Naive B cell (primary cell): Measurements from ENCODE around the gene STX5. TPM values are rescaled to one million over a fixed set of nuclear protein-coding genes. Genes with fewer than 3 reads are reported as not detected.

Source experiments
- ATAC-seq, 2 donors: fragments of 150-1000 bp; cut with Tn5 transposase; 2 replicates each; pipeline ENCODE4 v1.10.0; 2021; ENCODE audit warnings: low read depth in 2 of 2, mild to moderate bottlenecking in 2 of 2, moderate library complexity in 2 of 2
- DNase-seq: peaks from one replicate; pipeline ENCODE4 v3.0.0; 2022
- H3K27ac Mint-ChIP-seq, 6 donors: one replicate each; pipeline ENCODE4 v1.8.0; 2020 to 2022; ENCODE audit warnings: mild to moderate bottlenecking in 6 of 6, mixed read lengths in 6 of 6, moderate library complexity in 5 of 6, inconsistent platforms in 2 of 6
- H3K27me3 Mint-ChIP-seq, 3 donors: one replicate each; pipeline ENCODE4 v1.8.0; 2021 to 2022; ENCODE audit warnings: mixed read lengths in 3 of 3, mild to moderate bottlenecking in 1 of 3
- H3K36me3 Mint-ChIP-seq, 2 donors: one replicate each; pipeline ENCODE4 v1.8.0; 2020 to 2022; ENCODE audit warnings: mixed read lengths in 2 of 2, inconsistent platforms in 1 of 2, mild to moderate bottlenecking in 1 of 2
- H3K4me1 Mint-ChIP-seq, 3 donors: one replicate each; pipeline ENCODE4 v1.8.0; 2020 to 2022; ENCODE audit warnings: mixed read lengths in 3 of 3, inconsistent platforms in 1 of 3, mild to moderate bottlenecking in 1 of 3, moderate library complexity in 1 of 3
- H3K4me3 Mint-ChIP-seq, 8 donors: one replicate each; pipeline ENCODE4 v1.8.0; 2020 to 2022; ENCODE audit warnings: mild to moderate bottlenecking in 8 of 8, mixed read lengths in 8 of 8, moderate library complexity in 8 of 8, inconsistent platforms in 2 of 8
- H3K9me3 Mint-ChIP-seq, 7 donors: one replicate each; pipeline ENCODE4 v1.8.0; 2020 to 2022; ENCODE audit warnings: mixed read lengths in 7 of 7, mild to moderate bottlenecking in 5 of 7, inconsistent platforms in 2 of 7, moderate library complexity in 1 of 7
- polyA plus RNA-seq, 6 donors: library from polyadenylated mRNA; unstranded; fragments of 300-500 nt; fragmentation: Illumina TruSeq; gene quantifications; one replicate each; pipeline ENCODE4 v1.2.3, GENCODE V29; 2021; ENCODE audit warnings: low read depth in 6 of 6

The STX5 gene
- polyA plus RNA-seq, 6 donors from 2014 or later: 46.4 to 64.2 (median 51.5) TPM

GRCh38 chr11:62804310-62805075, 27.4 kb downstream of the STX5 start:
- Mint-ChIP-seq H3K9me3 (peaks cover 0 to 2% (median 0%) of the 10 kb centered on the region in 7 donors), H3K27me3 (no peaks in the 10 kb centered on the region), H3K27ac (peak overlapping the region; percentile 87 to 98 (median 94)), H3K36me3 (peaks cover 4 to 17% of the 10 kb centered on the region in 2 donors), H3K4me1 (peaks cover 21 to 34% (median 24%) of the 10 kb centered on the region in 3 donors), H3K4me3 (peak overlapping the region; percentile 89 to 100 (median 98))
- ATAC-seq: peak; percentile 6 to 8
- DNase-seq: no peak

DNA sequence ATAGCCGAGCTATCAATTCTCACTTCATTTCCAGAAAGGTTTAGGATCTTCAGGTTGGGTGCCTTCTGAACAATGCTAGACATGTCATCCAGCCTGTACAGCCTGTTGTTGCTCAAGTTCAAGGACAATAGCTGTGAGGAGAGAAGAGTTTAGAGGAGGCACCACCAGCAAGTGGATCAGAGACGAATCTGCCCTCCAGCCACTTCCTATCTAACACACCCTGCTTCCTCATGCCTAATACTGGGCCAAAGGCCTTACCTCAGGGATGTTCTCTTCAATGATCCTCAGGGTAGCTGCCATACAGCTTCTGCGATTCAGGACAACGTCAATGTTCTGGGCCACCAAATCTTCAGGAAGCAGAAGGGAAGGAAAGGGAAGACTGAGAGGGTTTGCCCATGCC, 30.8 kb downstream of the STX5 start:
- no peaks in the 10 kb centered on the region for H3K27me3 Mint-ChIP-seq
- H3K4me1 Mint-ChIP-seq: peaks cover 26 to 30% (median 26%) of the 10 kb centered on the region in 3 donors
- peak overlapping the region in 1 of 6 donors; percentile 39 for H3K27ac Mint-ChIP-seq
- H3K36me3 Mint-ChIP-seq: peaks cover 10 to 29% of the 10 kb centered on the region in 2 donors
- peaks cover 0 to 2% (median 0%) of the 10 kb centered on the region in 7 donors for H3K9me3 Mint-ChIP-seq
- ATAC-seq (no peak), DNase-seq (no peak)
- H3K4me3 Mint-ChIP-seq: peak overlapping the region in 2 of 8 donors; percentile 57 to 59

DNA sequence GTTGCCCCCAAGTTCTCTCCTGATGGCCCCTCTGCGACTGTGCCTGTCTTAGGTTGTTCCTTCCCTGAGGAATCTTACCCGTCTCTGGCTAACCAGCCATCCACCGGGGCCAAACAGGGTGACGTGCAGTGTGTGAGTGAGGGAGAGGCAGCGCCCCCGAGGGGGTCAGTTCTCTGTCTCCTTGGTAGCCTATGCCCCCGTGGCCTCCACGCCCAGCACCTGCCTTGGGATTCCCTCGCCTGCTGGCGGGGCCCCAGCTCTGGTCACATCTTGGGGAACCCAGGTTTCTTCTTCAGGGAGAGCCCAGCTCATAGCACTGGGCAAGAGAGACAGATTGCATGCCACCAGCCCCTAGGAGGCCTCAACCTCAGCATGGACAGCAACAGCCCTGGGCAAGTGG, 32.4 kb downstream of the STX5 start:
- ATAC-seq: no peak
- H3K4me1 Mint-ChIP-seq: peaks cover 14 to 20% (median 18%) of the 10 kb centered on the region in 3 donors
- peak overlapping the region in 1 of 8 donors; percentile 57 for H3K4me3 Mint-ChIP-seq
- peaks cover 13 to 37% of the 10 kb centered on the region in 2 donors for H3K36me3 Mint-ChIP-seq
- DNase-seq: no peak
- no peaks in the 10 kb centered on the region for H3K27me3 Mint-ChIP-seq
- H3K27ac Mint-ChIP-seq: peak overlapping the region in 1 of 6 donors; percentile 15
- no peaks in the 10 kb centered on the region for H3K9me3 Mint-ChIP-seq

GRCh38 chr11:62796281-62796680, 35.6 kb downstream of the STX5 start:
- Mint-ChIP-seq H3K4me1 (peaks cover 13 to 30% (median 17%) of the 10 kb centered on the region in 3 donors), H3K36me3 (peaks cover 13 to 33% of the 10 kb centered on the region in 2 donors), H3K27me3 (no peaks in the 10 kb centered on the region), H3K27ac (peak overlapping the region in 2 of 6 donors; percentile 23 to 74), H3K4me3 (peak overlapping the region in 1 of 8 donors; percentile 36), H3K9me3 (no peaks in the 10 kb centered on the region)
- DNase-seq: no peak
- ATAC-seq: no peak

- peak overlapping the region in 2 of 8 donors; percentile 34 to 48 for H3K4me3 Mint-ChIP-seq
- peaks cover 28 to 45% (median 30%) of the 10 kb centered on the region in 3 donors for H3K4me1 Mint-ChIP-seq
- DNase-seq (no peak), ATAC-seq (no peak)
- H3K27ac Mint-ChIP-seq: peak overlapping the region in 1 of 6 donors; percentile 48
- H3K36me3 Mint-ChIP-seq: peaks cover 9 to 24% of the 10 kb centered on the region in 2 donors
- no peaks in the 10 kb centered on the region for H3K9me3 Mint-ChIP-seq
- H3K27me3 Mint-ChIP-seq: no peaks in the 10 kb centered on the region
These were observed 37.6 kb downstream of the STX5 start for GRCh38 chr11:62794201-62794775.

DNA sequence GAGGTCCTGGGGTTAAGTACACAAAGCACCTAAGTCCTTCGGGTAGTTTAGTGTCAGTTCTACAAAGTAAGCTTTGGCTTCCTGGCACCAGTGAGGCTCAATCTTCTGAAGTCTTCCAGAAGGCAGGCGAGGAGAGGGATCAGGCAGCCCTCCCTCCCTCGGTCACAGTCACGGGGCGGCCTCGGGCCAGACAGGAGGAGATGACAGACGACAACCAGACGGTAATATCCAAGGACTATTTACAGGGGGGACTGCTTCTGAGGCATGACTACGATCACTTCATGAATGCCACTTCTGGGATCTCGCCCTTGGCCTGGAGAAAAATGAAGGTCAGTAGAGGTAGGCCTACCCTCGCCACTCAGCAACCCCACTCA, 39.7 kb downstream of the STX5 start:
- peak overlapping the region; percentile 76 to 97 (median 90) for H3K27ac Mint-ChIP-seq
- H3K4me1 Mint-ChIP-seq: peaks cover 30 to 48% (median 47%) of the 10 kb centered on the region in 3 donors
- H3K9me3 Mint-ChIP-seq: no peaks in the 10 kb centered on the region
- ATAC-seq (no peak), DNase-seq (no peak)
- no peaks in the 10 kb centered on the region for H3K27me3 Mint-ChIP-seq
- H3K4me3 Mint-ChIP-seq: peak overlapping the region; percentile 84 to 97 (median 92)
- H3K36me3 Mint-ChIP-seq: peaks cover 5 to 16% of the 10 kb centered on the region in 2 donors

GRCh38 chr11:62791501-62792201, 40.2 kb downstream of the STX5 start, which contains the start of gene TMEM223:
TSS of gene TMEM223 (minus strand) at chr11:62792006. CDS start at chr11:62791994, 12 bp downstream.
- Mint-ChIP-seq H3K36me3 (peaks cover 5 to 16% of the 10 kb centered on the region in 2 donors), H3K27me3 (no peaks in the 10 kb centered on the region), H3K27ac (peak within 1 kb of the TSS; percentile 86 to 97 (median 90)), H3K4me1 (peaks cover 30 to 48% (median 48%) of the 10 kb centered on the region in 3 donors), H3K9me3 (no peaks in the 10 kb centered on the region), H3K4me3 (peak within 1 kb of the TSS; percentile 84 to 97 (median 92))
- DNase-seq (peak; percentile 86), ATAC-seq (peak; percentile 70 to 71)

DNA sequence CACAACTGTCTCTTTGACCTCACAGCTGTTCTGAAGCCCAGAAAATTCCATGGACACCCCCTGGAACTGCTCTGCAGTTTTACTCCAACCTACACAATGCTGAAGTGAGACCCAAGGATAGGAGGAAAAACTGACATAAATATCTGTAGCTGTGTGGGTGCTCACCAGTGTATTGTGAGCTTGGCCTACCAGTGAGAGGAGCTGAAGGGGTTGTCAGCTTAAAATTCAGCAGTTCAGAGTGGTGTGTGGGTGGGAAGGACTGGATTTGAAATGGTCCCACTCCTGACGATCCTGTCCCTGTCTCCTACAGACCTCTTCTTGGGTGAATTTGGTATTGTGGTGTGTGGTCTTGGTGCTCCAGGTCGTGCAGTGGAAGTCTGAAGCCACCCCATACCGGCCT, 42.3 kb downstream of the STX5 start:
- no peaks in the 10 kb centered on the region for H3K9me3 Mint-ChIP-seq
- H3K4me3 Mint-ChIP-seq: peak overlapping the region in 7 of 8 donors; percentile 67 to 97 (median 93)
- ATAC-seq (no peak), DNase-seq (no peak)
- peaks cover 37 to 58% (median 57%) of the 10 kb centered on the region in 3 donors for H3K4me1 Mint-ChIP-seq
- peak overlapping the region in 3 of 6 donors; percentile 66 to 97 (median 88) for H3K27ac Mint-ChIP-seq
- no peaks in the 10 kb centered on the region for H3K27me3 Mint-ChIP-seq
- peaks cover 0 to 6% of the 10 kb centered on the region in 2 donors for H3K36me3 Mint-ChIP-seq

DNA sequence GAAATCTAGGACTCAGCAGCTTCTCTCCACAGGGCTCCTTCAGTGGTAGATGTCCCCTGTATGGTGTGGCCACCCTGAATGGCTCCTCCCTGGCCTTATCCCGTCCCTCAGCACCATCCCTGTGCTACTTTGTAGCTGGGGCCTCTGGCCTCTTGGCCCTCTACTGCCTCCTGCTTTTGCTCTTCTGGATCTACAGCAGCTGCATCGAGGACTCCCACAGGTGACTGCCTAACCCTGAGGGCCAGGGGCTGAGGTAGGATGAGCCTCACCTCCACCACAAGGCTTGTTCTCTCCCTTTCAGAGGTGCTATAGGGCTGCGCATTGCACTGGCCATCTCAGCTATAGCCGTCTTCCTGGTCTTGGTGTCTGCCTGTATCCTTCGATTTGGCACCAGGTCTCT, 42.9 kb downstream of the STX5 start:
- peaks cover 33 to 58% (median 51%) of the 10 kb centered on the region in 3 donors for H3K4me1 Mint-ChIP-seq
- ATAC-seq: no peak
- H3K27ac Mint-ChIP-seq: peak overlapping the region in 4 of 6 donors; percentile 37 to 85 (median 64)
- DNase-seq: no peak
- no peaks in the 10 kb centered on the region for H3K9me3 Mint-ChIP-seq
- peaks cover 0 to under 1% of the 10 kb centered on the region in 2 donors for H3K36me3 Mint-ChIP-seq
- H3K4me3 Mint-ChIP-seq: peak overlapping the region; percentile 67 to 97 (median 94)
- H3K27me3 Mint-ChIP-seq: no peaks in the 10 kb centered on the region

GRCh38 chr11:62787005-62787759, 44.7 kb downstream of the STX5 start, which contains the start of gene TMEM179B:
TSS of gene TMEM179B (plus strand) at chr11:62787402. CDS start at chr11:62787432, 30 bp downstream.
- Mint-ChIP-seq H3K4me3 (peak within 1 kb of the TSS; percentile 93 to 98 (median 96)), H3K4me1 (peaks cover 31 to 52% (median 47%) of the 10 kb centered on the region in 3 donors), H3K27me3 (no peaks in the 10 kb centered on the region), H3K36me3 (no peaks in the 10 kb centered on the region), H3K27ac (peak within 1 kb of the TSS; percentile 90 to 97 (median 96)), H3K9me3 (no peaks in the 10 kb centered on the region)
- ATAC-seq (peak; percentile 73 to 76), DNase-seq (peak; percentile 97)

GRCh38 chr11:62786318-62787004, 45.4 kb downstream of the STX5 start:
- H3K27me3 Mint-ChIP-seq: no peaks in the 10 kb centered on the region
- ATAC-seq (peak; percentile 74 to 76), DNase-seq (peak; percentile 89)
- peak overlapping the region; percentile 70 to 95 (median 91) for H3K27ac Mint-ChIP-seq
- no peaks in the 10 kb centered on the region for H3K36me3 Mint-ChIP-seq
- no peaks in the 10 kb centered on the region for H3K9me3 Mint-ChIP-seq
- H3K4me3 Mint-ChIP-seq: peak overlapping the region; percentile 82 to 98 (median 92)
- H3K4me1 Mint-ChIP-seq: peaks cover 29 to 49% (median 40%) of the 10 kb centered on the region in 3 donors

DNA sequence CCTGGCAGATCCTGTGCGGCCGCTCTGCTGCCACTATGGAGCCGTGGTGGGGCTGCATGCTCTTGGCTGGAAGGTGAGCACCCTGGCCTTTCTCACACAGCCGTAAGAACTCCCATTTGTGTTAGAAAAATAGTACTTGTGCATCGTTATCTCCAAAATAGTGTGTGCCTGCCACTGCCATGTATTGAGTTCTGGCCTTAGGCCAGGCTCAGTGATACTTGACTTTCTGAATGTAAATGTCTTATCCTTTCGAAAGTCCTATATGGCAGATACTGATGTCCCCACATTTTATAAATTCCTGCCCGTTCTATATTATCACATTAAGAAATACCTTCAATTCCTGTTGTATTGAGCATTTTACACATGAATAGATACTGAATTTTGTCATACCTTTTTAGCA, 49.1 kb downstream of the STX5 start:
- H3K27me3 Mint-ChIP-seq: no peaks in the 10 kb centered on the region
- H3K36me3 Mint-ChIP-seq: peaks cover 0 to under 1% of the 10 kb centered on the region in 2 donors
- ATAC-seq: no peak
- no peak overlapping the region for H3K4me3 Mint-ChIP-seq
- H3K4me1 Mint-ChIP-seq: peaks cover 7 to 17% (median 10%) of the 10 kb centered on the region in 3 donors
- H3K27ac Mint-ChIP-seq: peak overlapping the region in 2 of 6 donors; percentile 40 to 41
- DNase-seq: no peak
- no peaks in the 10 kb centered on the region for H3K9me3 Mint-ChIP-seq
